Lower leg skin (tissue), 4 donors: Measurements from ENCODE around the gene CCDC188. TPM values are rescaled to one million over a fixed set of nuclear protein-coding genes. Genes with fewer than 3 reads are reported as not detected.

ENCODE experiments used
- DNase-seq, 2 donors: peaks; one replicate each; pipeline ENCODE4 v3.0.0-alpha.2; 2019; ENCODE audit warnings: low spot score in 2 of 2
- H3K4me3 ChIP-seq: fragments of 200-600 bp; sonication (generic); 2 replicates; pipeline ENCODE4 v1.5.1; 2017; ENCODE audit warnings: mild to moderate bottlenecking, low read depth; ENCODE audit not compliant: poor library complexity, severe bottlenecking
- CTCF ChIP-seq, 3 donors: fragments of 450-650 bp; IDR thresholded peaks; one replicate each; pipeline ENCODE4 v1.5.1; 2016; ENCODE audit warnings: antibody characterized with exemption in 3 of 3, mild to moderate bottlenecking in 3 of 3, moderate library complexity in 2 of 3
- POLR2A ChIP-seq, 2 donors: fragments of 450-650 bp; IDR thresholded peaks; one replicate each; pipeline ENCODE4 v1.6.1; 2016 to 2017; ENCODE audit warnings: antibody characterized with exemption in 2 of 2, mild to moderate bottlenecking in 1 of 2, moderate library complexity in 1 of 2
- WGBS, 2 donors: methylation state at CpG; one replicate each; pipeline ENCODE4 v1.1.5; 2018; 5-methylcytosine and 5-hydroxymethylcytosine counted together
- intact Hi-C: fragments of 100-400 bp; cut with DNase I; formaldehyde crosslinking; loops from one replicate; pipeline ENCODE4 v1.15.0; 2023; ENCODE audit warnings: low total_unique reads
- total RNA-seq, 4 donors: library from RNA; depleted of rRNA; stranded (reverse); fragments of >200 nt; gene quantifications; one replicate each; pipeline ENCODE4 v1.1.0, GENCODE V29; 2016

CCDC188 gene
- total RNA-seq, 4 donors from 2014 or later = 0.16 to 2.1 (median 1.7) TPM; not detected in 1

- TF ChIP-seq POLR2A (IDR thresholded peaks at IDR 0.05) = no peak
- TF ChIP-seq CTCF (IDR thresholded peaks at IDR 0.05) = no peak
- DNase-seq = no peak
- intact Hi-C loops = no loop called here
- WGBS, 2 donors = 56% methylated on average over 4 of the region's 4 CpGs
- H3K4me3 ChIP-seq = no peak overlapping the region
These were observed 12.5 kb downstream of the CCDC188 start for GRCh38 chr22:20138417-20138738.

- TF ChIP-seq CTCF (IDR thresholded peaks at IDR 0.05) = no peak
- TF ChIP-seq POLR2A (IDR thresholded peaks at IDR 0.05) = no peak
- no peak overlapping the region for H3K4me3 ChIP-seq
- WGBS, 2 donors = 30% methylated on average over 18 to 26 of the region's 26 CpGs
- DNase-seq = no peak
- intact Hi-C loops = no loop called here
These were observed 13.0 kb downstream of the CCDC188 start for GRCh38 chr22:20137671-20138416.

DNA sequence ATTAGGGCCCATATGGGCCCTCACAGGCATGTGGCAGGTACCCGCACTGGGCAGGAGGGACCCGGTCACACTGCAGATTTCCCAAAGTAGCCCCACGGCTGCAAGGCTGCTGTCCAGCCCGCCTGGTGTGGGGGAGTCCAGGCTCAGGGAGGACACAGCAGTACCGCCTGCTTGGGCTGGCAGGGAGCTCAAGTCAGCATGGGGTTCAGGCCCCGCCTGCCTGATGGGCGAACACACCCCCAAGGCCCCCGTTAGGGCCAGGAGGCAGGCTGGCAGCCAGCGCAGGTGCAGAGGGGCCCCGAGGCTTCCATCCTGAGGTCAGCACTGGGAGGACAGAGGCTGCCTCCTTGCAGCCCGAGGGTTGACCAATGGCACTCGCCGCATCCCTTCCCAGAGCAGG is 13.7 kb downstream of the CCDC188 start:
- intact Hi-C loops = no loop called here
- no peak overlapping the region for H3K4me3 ChIP-seq
- WGBS, 2 donors = 84 to 100% methylated on average over 1 to 11 of the region's 13 CpGs
- no peak for DNase-seq
- no peak for TF ChIP-seq POLR2A (IDR thresholded peaks at IDR 0.05)
- TF ChIP-seq CTCF (IDR thresholded peaks at IDR 0.05) = no peak

DNA sequence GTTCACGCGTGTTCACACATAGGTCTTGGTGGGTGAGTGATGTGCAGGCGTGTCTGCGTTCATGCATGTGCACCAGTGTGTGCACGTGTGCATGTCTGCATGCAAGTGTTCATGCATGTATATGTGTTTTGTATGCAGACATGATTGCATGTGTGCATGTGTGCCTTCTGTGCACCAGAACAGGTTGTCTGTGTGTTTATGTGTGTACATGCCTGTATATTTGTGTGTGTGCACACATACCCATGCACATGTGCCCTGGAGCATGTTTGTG is 14.3 kb downstream of the CCDC188 start:
- TF ChIP-seq CTCF (IDR thresholded peaks at IDR 0.05) (no peak), POLR2A (IDR thresholded peaks at IDR 0.05) (no peak)
- WGBS, 2 donors = 85 to 90% methylated on average over 5 of the region's 5 CpGs
- DNase-seq = no peak
- H3K4me3 ChIP-seq = no peak overlapping the region
- intact Hi-C loops = no loop called here

- H3K4me3 ChIP-seq = no peak overlapping the region
- DNase-seq = no peak
- intact Hi-C loops = no loop called here
- TF ChIP-seq POLR2A (IDR thresholded peaks at IDR 0.05) = no peak
- no peak for TF ChIP-seq CTCF (IDR thresholded peaks at IDR 0.05)
- WGBS, 2 donors = 58 to 61% methylated on average over 16 to 25 of the region's 25 CpGs
These were observed 14.9 kb downstream of the CCDC188 start for GRCh38 chr22:20135806-20136602.
